H1 (cell line): ENCODE results near the gene TMEM183A. TPM values are rescaled to one million over a fixed set of nuclear protein-coding genes. Genes with fewer than 3 reads are reported as not detected.

ENCODE experiments used
- CTCF ChIA-PET: fragments of 300-600 bp; sonication (Branson Sonifier 250); formaldehyde crosslinking; loops from one replicate; lab custom pipeline; 2021; ENCODE audit not compliant: partially characterized antibody; lab: Charles Lee
- POLR2A ChIA-PET: fragments of 300-600 bp; sonication (Branson Sonifier 250); formaldehyde crosslinking; loops from one replicate; lab custom pipeline; 2021; ENCODE audit warnings: inconsistent platforms; ENCODE audit not compliant: partially characterized antibody; lab: Charles Lee
- DNase-seq, 2 experiments: peaks; one replicate each; pipeline versions ENCODE4 v3.0.0 to v3.0.0-alpha.2; 2010 to 2022; ENCODE audit warnings: low spot score in 2 of 2, low read depth in 1 of 2, mixed read lengths in 1 of 2
- FAIRE-seq: peaks from 2 replicates; lab custom pipeline; 2011; peaks lifted over from hg19 to GRCh38; lab: Jason Lieb, UNC
- H2AFZ ChIP-seq: 2 replicates; pipeline ENCODE4 v1.8.1; 2012; ENCODE audit warnings: low read length, inconsistent platforms
- H2AK5ac ChIP-seq: 2 replicates; pipeline ENCODE4 v1.6.1; 2013; ENCODE audit warnings: low read depth, low read length
- H2BK120ac ChIP-seq: replicated peaks from 2 replicates; pipeline ENCODE3; 2013; ENCODE audit warnings: low read depth, low read length, inconsistent platforms
- H2BK12ac ChIP-seq: 2 replicates; pipeline ENCODE4 v1.6.1; 2013; ENCODE audit warnings: low read depth, low read length
- H2BK15ac ChIP-seq: 2 replicates; pipeline ENCODE4 v1.6.1; 2013; ENCODE audit warnings: low read length
- H2BK20ac ChIP-seq: 2 replicates; pipeline ENCODE4 v1.6.1; 2013; ENCODE audit warnings: low read length
- H2BK5ac ChIP-seq: 2 replicates; pipeline ENCODE4 v1.6.1; 2013; ENCODE audit warnings: low read depth, low read length
- H3K14ac ChIP-seq: 2 replicates; pipeline ENCODE4 v1.6.1; 2013; ENCODE audit warnings: inconsistent platforms; ENCODE audit not compliant: insufficient read length
- H3K18ac ChIP-seq: 2 replicates; pipeline ENCODE4 v1.6.1; 2013; ENCODE audit warnings: low read length; ENCODE audit errors: extremely low read depth
- H3K23ac ChIP-seq: 2 replicates; pipeline ENCODE4 v1.6.1; 2013; ENCODE audit warnings: inconsistent platforms; ENCODE audit not compliant: insufficient read length
- H3K23me2 ChIP-seq: 2 replicates; pipeline ENCODE4 v1.6.1; 2013; ENCODE audit warnings: low read depth, low read length
- H3K27ac ChIP-seq: 2 replicates; pipeline ENCODE4 v1.6.1; 2011; ENCODE audit warnings: low read depth, low read length, inconsistent platforms
- H3K27me3 ChIP-seq, 4 experiments: replicated peaks in 1 of 4; 1 replicate in 1 of 4; 2 replicates in 3 of 4; pipeline versions ENCODE4 v1.6.1 to v1.8.1; 2011 to 2013; ENCODE audit warnings: low read length in 3 of 4, mild to moderate bottlenecking in 3 of 4, inconsistent platforms in 2 of 4, mixed read lengths in 2 of 4, moderate library complexity in 1 of 4; ENCODE audit not compliant: control insufficient read depth in 3 of 4, insufficient read depth in 3 of 4; ENCODE audit errors: extremely low read depth in 1 of 4
- H3K36me3 ChIP-seq, 4 experiments: 2 replicates each; pipeline versions ENCODE4 v1.6.1 to v1.8.1; 2011 to 2013; ENCODE audit warnings: mild to moderate bottlenecking in 4 of 4, low read length in 3 of 4, moderate library complexity in 2 of 4, control low read depth in 1 of 4, inconsistent platforms in 1 of 4; ENCODE audit not compliant: insufficient read depth in 4 of 4, control insufficient read depth in 2 of 4
- H3K4ac ChIP-seq: replicated peaks from 2 replicates; pipeline ENCODE3; 2013; ENCODE audit warnings: low read length, low read depth, mixed read lengths, inconsistent platforms; ENCODE audit not compliant: insufficient read length
- H3K4me1 ChIP-seq, 4 experiments: replicated peaks in 1 of 4; 1 replicate in 1 of 4; 2 replicates in 3 of 4; pipeline versions ENCODE4 v1.6.1 to v1.8.1; 2011 to 2013; ENCODE audit warnings: low read length in 3 of 4, inconsistent platforms in 2 of 4, mixed read lengths in 1 of 4; ENCODE audit not compliant: insufficient read depth in 4 of 4, control insufficient read depth in 3 of 4
- H3K4me2 ChIP-seq, 2 experiments: 2 replicates each; pipeline versions ENCODE4 v1.6.1 to v1.8.1; 2011 to 2013; ENCODE audit warnings: low read depth in 2 of 2, low read length in 2 of 2, control low read depth in 1 of 2, inconsistent platforms in 1 of 2, mild to moderate bottlenecking in 1 of 2; ENCODE audit not compliant: insufficient read depth in 1 of 2
- H3K4me3 ChIP-seq, 4 experiments: fragments of 200-600, 300-600 bp in 1 of 4; sonication (generic), shearing (Covaris generic), sonication (Bioruptor Twin) in 1 of 4; 2 replicates each; pipeline versions ENCODE4 v1.5.1 to v1.8.1; 2011 to 2016; ENCODE audit warnings: low read length in 4 of 4, low read depth in 3 of 4, control low read depth in 2 of 4, inconsistent platforms in 2 of 4, mild to moderate bottlenecking in 2 of 4, mixed read lengths in 1 of 4, moderate library complexity in 1 of 4; ENCODE audit not compliant: insufficient read depth in 2 of 4; ENCODE audit errors: extremely low read depth in 1 of 4
- H3K56ac ChIP-seq: replicated peaks from 2 replicates; pipeline ENCODE3; 2013; ENCODE audit warnings: low read depth, mild to moderate bottlenecking, mixed read lengths, low read length, inconsistent platforms; ENCODE audit not compliant: insufficient read length
- H3K79me1 ChIP-seq: 2 replicates; pipeline ENCODE4 v1.6.1; 2013; ENCODE audit warnings: low read depth, low read length, control low read depth
- H3K79me2 ChIP-seq, 2 experiments: 2 replicates each; pipeline versions ENCODE4 v1.6.1 to v1.8.1; 2012 to 2013; ENCODE audit warnings: low read length in 2 of 2, mild to moderate bottlenecking in 2 of 2, inconsistent platforms in 1 of 2; ENCODE audit not compliant: insufficient read depth in 2 of 2, control insufficient read depth in 1 of 2
- H3K9ac ChIP-seq, 4 experiments: replicated peaks in 1 of 4; 1 replicate in 1 of 4; 2 replicates in 3 of 4; pipeline versions ENCODE4 v1.6.1 to v1.8.1; 2011 to 2013; ENCODE audit warnings: low read depth in 3 of 4, low read length in 3 of 4, control low read depth in 2 of 4, mild to moderate bottlenecking in 2 of 4, moderate library complexity in 2 of 4, inconsistent platforms in 1 of 4; ENCODE audit errors: extremely low read depth in 1 of 4
- H3K9me3 ChIP-seq, 2 experiments: 2 replicates each; pipeline versions ENCODE4 v1.6.1 to v1.8.1; 2012 to 2013; ENCODE audit warnings: mild to moderate bottlenecking in 2 of 2, moderate library complexity in 2 of 2, control low read depth in 1 of 2, inconsistent platforms in 1 of 2, low read depth in 1 of 2, low read length in 1 of 2, mixed read lengths in 1 of 2; ENCODE audit not compliant: insufficient read depth in 2 of 2
- H4K20me1 ChIP-seq, 2 experiments: replicated peaks in 1 of 2; 2 replicates each; pipeline versions ENCODE3 to v1.8.1; 2011 to 2013; ENCODE audit warnings: inconsistent platforms in 2 of 2, low read length in 2 of 2, mild to moderate bottlenecking in 1 of 2; ENCODE audit not compliant: insufficient read depth in 2 of 2, control insufficient read depth in 1 of 2
- H4K5ac ChIP-seq: 2 replicates; pipeline ENCODE4 v1.6.1; 2013; ENCODE audit warnings: low read length, low read depth, mixed read lengths, inconsistent platforms; ENCODE audit not compliant: insufficient read length
- H4K8ac ChIP-seq: 2 replicates; pipeline ENCODE4 v1.8.0; 2013; ENCODE audit warnings: mild to moderate bottlenecking, moderate library complexity, low read length, inconsistent platforms; ENCODE audit not compliant: insufficient read depth; ENCODE audit errors: extremely low read depth
- H4K91ac ChIP-seq: replicated peaks from 2 replicates; pipeline ENCODE3; 2013; ENCODE audit warnings: low read length, mixed read lengths, inconsistent platforms; ENCODE audit not compliant: insufficient read length
- ASH2L ChIP-seq: fragments of 200-600, 300-600 bp; sonication (generic); IDR thresholded peaks from one replicate; pipeline ENCODE4 v1.7.1; 2017; ENCODE audit warnings: low read length
- BRCA1 ChIP-seq: IDR thresholded peaks from 2 replicates; pipeline ENCODE4 v1.6.1; 2012; ENCODE audit warnings: low read depth, low read length, improper control_type of control experiment
- CBX5 ChIP-seq: fragments of 300-800, 300-1000 bp; sonication (generic); IDR thresholded peaks from 2 replicates; pipeline ENCODE4 v1.7.1; 2016; ENCODE audit warnings: antibody characterized with exemption, low read length, low read depth
- CHD2 ChIP-seq: IDR thresholded peaks from 2 replicates; pipeline ENCODE4 v1.6.1; 2012; ENCODE audit warnings: low read length, improper control_type of control experiment
- FOSL1 ChIP-seq: IDR thresholded peaks from 2 replicates; pipeline ENCODE4 v1.6.1; 2011; ENCODE audit warnings: mild to moderate bottlenecking, low read depth, low read length, moderate library complexity; ENCODE audit not compliant: insufficient read depth
- JUN ChIP-seq: IDR thresholded peaks from 2 replicates; pipeline ENCODE4 v1.6.1; 2011; ENCODE audit warnings: low read depth, mild to moderate bottlenecking, improper control_type of control experiment, low read length
- NANOG ChIP-seq: IDR thresholded peaks from 2 replicates; pipeline ENCODE4 v1.6.1; 2011; ENCODE audit warnings: low read length, low read depth, mild to moderate bottlenecking, inconsistent platforms; ENCODE audit not compliant: insufficient read depth, poor library complexity, severe bottlenecking
- SIN3A ChIP-seq, 2 experiments: IDR thresholded peaks in 1 of 2; conservative IDR thresholded peaks in 1 of 2; 2 replicates each; pipeline ENCODE4 v1.6.1; 2011 to 2012; ENCODE audit warnings: low read length in 2 of 2, improper control_type of control experiment in 1 of 2, low read depth in 1 of 2, mild to moderate bottlenecking in 1 of 2
- WGBS, 2 experiments: shearing (Covaris generic) in 1 of 2; methylation state at CpG; one replicate each; pipeline versions ENCODE4 v1.1.6 to v1.1.7; 2013 to 2015; ENCODE audit warnings: low lambda C conversion rate in 2 of 2, mixed read lengths in 2 of 2, inconsistent platforms in 1 of 2, low coverage in 1 of 2, missing lambda C conversion rate in 1 of 2; ENCODE audit not compliant: insufficient replicate concordance in 2 of 2, insufficient coverage in 1 of 2, insufficient read length in 1 of 2; ENCODE audit errors: extremely low coverage in 1 of 2, missing lambda C conversion rate in 1 of 2; 5-methylcytosine and 5-hydroxymethylcytosine counted together
- polyA plus RNA-seq, 7 experiments: library from polyadenylated mRNA; depleted of rRNA in 3 of 7; stranded (reverse) in 5 of 7; unstranded in 2 of 7; fragments of >200 nt in 5 of 7; fragments of 200-250 nt in 2 of 7; gene quantifications; 1 replicate in 5 of 7; 2 replicates in 1 of 7; 4 replicates in 1 of 7; pipeline versions ENCODE4 v1.2.1 to v1.2.3, GENCODE V29; 2011 to 2013; ENCODE audit warnings: missing spikeins in 2 of 7, mixed read lengths in 2 of 7
- total RNA-seq: library from RNA; stranded (reverse); fragmentation: NEBNext Ultra II Directional; extraction: Animal tissue kit (Norgen Biotek cat#: 25700); gene quantifications from 2 replicates; pipeline ENCODE4 v1.2.1, GENCODE V29; 2021
- TF ChIP-seq, protein P1 (sequence below), 3 experiments: IDR thresholded peaks; 1 replicate in 2 of 3; 2 replicates in 1 of 3; pipeline versions ENCODE4 v1.5.1 to v1.6.1; 2011; ENCODE audit warnings: low read length in 3 of 3, mild to moderate bottlenecking in 3 of 3, inconsistent platforms in 2 of 3, low read depth in 1 of 3, moderate library complexity in 1 of 3; ENCODE audit not compliant: insufficient read depth in 1 of 3; ENCODE audit errors: control extremely low read depth in 1 of 3

Gene TMEM183A
- total and polyA plus RNA-seq, 2 of the 8 experiments (the other 6 are each of a cell fraction or from before 2014, with no cell fraction given): 107 to 173 TPM

DNA sequence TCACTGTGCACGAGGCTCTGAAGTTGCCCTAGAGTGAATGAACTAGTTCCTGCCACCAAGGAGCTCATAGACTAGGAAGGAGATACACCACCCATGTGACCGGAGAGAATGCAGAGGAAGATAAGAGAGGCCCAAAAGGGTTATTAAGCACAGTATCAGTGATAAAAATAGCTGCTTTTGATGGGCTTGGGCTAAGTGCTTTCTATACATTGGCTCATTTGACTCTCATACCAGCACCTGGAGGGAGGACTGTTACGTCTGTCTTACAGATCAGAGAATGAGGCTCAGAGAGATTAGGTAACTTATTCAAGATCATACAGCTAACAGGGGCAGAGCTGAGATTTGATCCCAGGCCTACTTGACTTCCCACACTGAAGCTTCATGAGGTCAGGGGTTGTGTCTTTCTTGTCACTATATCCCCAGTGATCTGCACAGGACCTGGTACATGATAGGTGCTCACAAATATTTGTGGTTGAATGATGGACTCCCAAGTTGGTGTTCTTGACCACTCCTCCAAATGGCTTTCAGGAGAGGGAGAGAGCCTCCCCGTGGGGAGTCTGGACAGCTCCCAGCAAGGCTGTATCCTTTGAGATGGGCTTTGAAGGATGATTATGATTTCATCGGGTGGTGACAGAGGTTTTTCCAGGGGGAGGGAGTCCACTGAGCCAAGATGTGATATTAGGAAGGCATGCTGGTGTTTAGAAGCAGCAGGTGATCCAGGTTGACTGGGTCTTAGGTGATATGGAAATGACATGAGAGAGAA, 33.5 kb downstream of the TMEM183A start:
- POLR2A ChIA-PET: interaction anchor here (0.7 to 3.0 kb wide), 10 partner anchors 8 to 227 kb away, joined by 3 to 22 read pairs (median 3); partner anchors contain the start of genes PPFIA4 and TMEM183A
- FAIRE-seq: no peak
- H4K20me1 ChIP-seq: no peaks in the 10 kb centered on the region
- TF ChIP-seq SIN3A (conservative IDR thresholded peaks at IDR 0.05 in 1 of 2, IDR thresholded peaks at IDR 0.05 in 1 of 2; ENCODE audit: low read depth in 1 of 2, low read length in 2 of 2): no peak
- TF ChIP-seq, protein P1, sequence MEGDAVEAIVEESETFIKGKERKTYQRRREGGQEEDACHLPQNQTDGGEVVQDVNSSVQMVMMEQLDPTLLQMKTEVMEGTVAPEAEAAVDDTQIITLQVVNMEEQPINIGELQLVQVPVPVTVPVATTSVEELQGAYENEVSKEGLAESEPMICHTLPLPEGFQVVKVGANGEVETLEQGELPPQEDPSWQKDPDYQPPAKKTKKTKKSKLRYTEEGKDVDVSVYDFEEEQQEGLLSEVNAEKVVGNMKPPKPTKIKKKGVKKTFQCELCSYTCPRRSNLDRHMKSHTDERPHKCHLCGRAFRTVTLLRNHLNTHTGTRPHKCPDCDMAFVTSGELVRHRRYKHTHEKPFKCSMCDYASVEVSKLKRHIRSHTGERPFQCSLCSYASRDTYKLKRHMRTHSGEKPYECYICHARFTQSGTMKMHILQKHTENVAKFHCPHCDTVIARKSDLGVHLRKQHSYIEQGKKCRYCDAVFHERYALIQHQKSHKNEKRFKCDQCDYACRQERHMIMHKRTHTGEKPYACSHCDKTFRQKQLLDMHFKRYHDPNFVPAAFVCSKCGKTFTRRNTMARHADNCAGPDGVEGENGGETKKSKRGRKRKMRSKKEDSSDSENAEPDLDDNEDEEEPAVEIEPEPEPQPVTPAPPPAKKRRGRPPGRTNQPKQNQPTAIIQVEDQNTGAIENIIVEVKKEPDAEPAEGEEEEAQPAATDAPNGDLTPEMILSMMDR (IDR thresholded peaks at IDR 0.05; ENCODE audit: control extremely low read depth in 1 of 3, insufficient read depth in 1 of 3, low read depth in 1 of 3, low read length in 3 of 3): no peak
- no peak for TF ChIP-seq ASH2L
- TF ChIP-seq CHD2: no peak
- no peak for TF ChIP-seq FOSL1
- TF ChIP-seq BRCA1: no peak
- no peak for TF ChIP-seq CBX5
- no peak for TF ChIP-seq NANOG
- no peak for TF ChIP-seq JUN

More for the DNA sequence above, 33.5 kb downstream of the TMEM183A start:
- Histone ChIP-seq H2AK5ac (no peak overlapping the region), H3K9me3 (no peaks in the 10 kb centered on the region), H3K23me2 (no peaks in the 10 kb centered on the region), H2BK120ac (no peak overlapping the region), H4K5ac (no peak overlapping the region), H3K27me3 (no peaks in the 10 kb centered on the region), H2BK20ac (no peak overlapping the region), H3K4me2 (no peak overlapping the region), H3K4me1 (peaks cover 4 to 10% (median 5%) of the 10 kb centered on the region in 4 experiments; a peak in 6 of 7 replicates), H3K27ac (no peak overlapping the region), H3K23ac (no peak overlapping the region), H3K79me1 (0 out of 2 replicates have a peak, but pooled peaks cover 4% of the 10 kb centered on the region), H3K9ac (no peak overlapping the region), H3K79me2 (no peaks in the 10 kb centered on the region), H3K4me3 (no peak overlapping the region), H3K56ac (no peak overlapping the region), H4K8ac (no peak overlapping the region), H2BK12ac (0 out of 2 replicates have a peak overlapping the region, but pooled peaks have one; percentile 9), H3K18ac (no peak overlapping the region), H2BK15ac (0 out of 2 replicates have a peak overlapping the region, but pooled peaks have one; percentile 72), H3K14ac (no peak overlapping the region), H4K91ac (no peak overlapping the region), H3K36me3 (no peaks in the 10 kb centered on the region; a peak in 1 of 8 replicates), H2AFZ (no peak overlapping the region), H2BK5ac (no peak overlapping the region), H3K4ac (peak overlapping the region; percentile 7)
- DNase-seq: no peak
- 85% methylated on average over 5 of the region's 5 CpGs; no CpG with 5 or more reads in 1 of the 2 experiments for WGBS, 2 experiments
- CTCF ChIA-PET: interaction anchor here (0.6 to 49.7 kb wide), 58 partner anchors 2 to 1055 kb away, joined by 3 to 1089 read pairs (median 6); partner anchors contain the start of genes ADORA1, CHI3L1, CHIT1 and CYB5R1
